HG03139 (cell line): ENCODE results near the gene VPS11.
"Not testable (repeated sequence)": the region's sequence is repeated elsewhere in the genome, so short reads cannot be mapped to it uniquely, and the experiment has no call there.

Experiments
- ATAC-seq: cut with Tn5 transposase; IDR thresholded peaks from one replicate; pipeline ENCODE4 v1.9.1; 2021; ENCODE audit not compliant: unreplicated experiment

The VPS11 gene

DNA sequence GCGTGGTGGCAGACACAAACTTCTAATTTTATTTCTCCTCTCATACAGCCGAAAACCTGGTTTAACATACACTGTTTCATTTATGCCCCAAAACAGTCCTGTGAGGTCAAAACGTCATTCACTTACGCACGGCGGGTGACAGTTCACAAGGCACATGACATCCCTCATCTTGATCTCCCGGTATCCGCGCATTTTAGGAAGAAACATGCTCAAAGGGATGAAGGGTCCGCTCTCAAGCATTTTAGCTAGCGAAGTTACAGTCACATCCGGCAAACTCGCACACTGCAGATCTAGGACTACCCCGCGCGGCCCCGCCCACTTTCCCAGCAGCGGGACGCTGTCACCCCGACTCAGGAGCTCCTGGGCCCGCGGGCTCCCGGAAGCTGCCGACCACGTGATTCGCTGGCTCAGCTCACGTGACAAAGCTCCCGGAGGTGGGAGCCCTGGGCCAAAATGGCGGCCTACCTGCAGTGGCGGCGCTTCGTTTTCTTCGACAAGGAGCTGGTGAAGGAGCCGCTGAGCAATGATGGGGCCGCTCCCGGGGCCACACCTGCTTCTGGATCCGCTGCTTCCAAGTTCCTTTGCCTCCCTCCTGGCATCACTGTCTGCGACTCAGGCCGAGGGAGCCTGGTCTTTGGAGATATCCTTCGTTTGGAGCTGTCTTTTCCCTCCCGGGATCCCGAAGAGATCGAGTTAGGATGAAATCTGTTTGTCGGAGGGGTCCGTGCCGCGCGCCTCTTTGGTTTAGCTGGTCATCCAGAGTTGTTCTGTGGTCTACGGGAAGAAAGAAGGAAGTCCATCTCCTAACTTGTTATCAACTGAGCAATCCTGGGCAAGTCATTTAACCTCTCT lies at the start of gene VPS11:
Gene VPS11, plus strand, starts transcription at position 448 of the 852 bp plus-strand sequence. Its CDS starts 6 bp downstream, at position 454.
- ATAC-seq, result peak; percentile 87

DNA sequence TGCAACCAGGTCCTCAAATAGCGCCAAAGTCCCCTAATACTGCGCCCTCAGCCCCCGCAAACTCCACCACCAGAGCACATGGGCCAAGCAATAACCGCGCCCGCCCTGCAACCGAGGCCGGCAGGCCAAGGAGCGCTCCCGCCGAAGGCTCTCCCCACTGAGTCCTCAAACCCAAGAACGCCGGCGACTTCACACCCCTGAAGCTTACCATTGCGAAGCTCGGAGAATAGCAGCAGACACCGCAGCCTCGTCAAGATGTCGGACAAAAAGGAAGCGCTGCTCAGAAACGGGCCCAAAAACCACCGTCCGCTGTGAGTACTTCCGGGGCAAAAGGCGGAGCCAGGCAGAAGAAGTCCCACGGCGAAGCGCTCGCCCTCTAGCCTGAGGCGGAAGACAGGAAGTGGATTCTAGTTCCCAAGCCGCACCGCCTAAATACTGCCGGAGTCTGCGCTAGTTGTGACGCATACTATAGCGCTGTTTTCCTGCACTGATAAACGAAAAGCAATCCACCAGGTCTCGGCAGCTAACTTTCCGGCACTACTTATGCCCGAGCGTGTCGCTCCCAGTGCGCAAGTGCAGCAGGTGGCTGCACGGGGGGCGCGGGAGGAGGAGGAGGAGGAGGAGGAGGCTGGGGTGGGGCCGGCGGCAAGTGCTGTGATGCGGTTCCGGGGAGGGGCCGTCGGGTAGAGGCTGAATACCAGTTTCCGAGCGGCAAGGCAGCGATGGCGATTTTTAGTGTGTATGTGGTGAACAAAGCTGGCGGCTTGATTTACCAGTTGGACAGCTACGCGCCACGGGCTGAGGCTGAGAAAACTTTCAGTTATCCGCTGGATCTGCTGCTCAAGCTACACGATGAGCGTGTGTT lies 49.3 kb upstream of the VPS11 start, which contains the start of the genes RPS25 and TRAPPC4:
Gene RPS25, minus strand, starts transcription at position 270 of the 865 bp plus-strand sequence. Its CDS starts 59 bp downstream, at position 211.
Gene TRAPPC4, plus strand, starts transcription at position 693 of the 865 bp plus-strand sequence. Its CDS starts 30 bp downstream, at position 723.
- ATAC-seq, result peak; percentile 83

DNA sequence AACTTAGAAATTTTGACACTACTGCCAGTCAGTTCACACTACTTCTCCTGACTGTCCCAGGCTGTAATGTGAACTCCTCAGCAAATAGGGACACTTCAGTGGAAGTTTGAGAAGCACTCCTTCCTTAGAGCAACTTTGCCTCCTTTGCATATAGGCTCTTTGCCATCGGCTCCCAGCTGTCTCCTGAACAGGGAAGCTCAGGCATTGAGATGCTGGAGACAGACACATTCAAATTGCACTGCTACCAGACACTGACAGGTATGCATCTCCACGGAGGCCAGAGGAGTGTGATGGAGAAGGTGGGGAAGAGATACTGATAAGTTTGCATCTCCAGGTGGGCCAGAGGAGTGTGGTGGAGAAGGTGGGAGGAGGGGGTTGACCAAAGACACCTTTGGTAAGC lies 47.6 kb upstream of the VPS11 start:
- ATAC-seq, result no peak

DNA sequence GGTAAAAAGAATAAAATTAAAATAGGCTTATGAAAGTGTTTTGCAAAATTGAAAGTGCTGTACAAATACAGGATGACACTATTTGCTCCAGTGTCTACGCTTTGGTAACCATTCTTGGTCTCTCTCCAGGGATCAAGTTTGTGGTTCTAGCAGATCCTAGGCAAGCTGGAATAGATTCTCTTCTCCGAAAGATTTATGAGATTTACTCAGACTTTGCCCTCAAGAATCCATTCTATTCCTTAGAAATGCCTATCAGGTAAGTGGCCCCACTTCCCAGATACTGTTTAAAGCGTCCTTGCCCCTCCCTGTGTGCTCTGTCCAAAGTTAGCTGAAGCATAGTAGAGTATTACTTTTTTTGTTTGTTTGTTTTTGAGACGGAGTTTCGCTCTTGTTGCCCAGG lies 46.0 kb upstream of the VPS11 start:
- ATAC-seq, result no peak

DNA sequence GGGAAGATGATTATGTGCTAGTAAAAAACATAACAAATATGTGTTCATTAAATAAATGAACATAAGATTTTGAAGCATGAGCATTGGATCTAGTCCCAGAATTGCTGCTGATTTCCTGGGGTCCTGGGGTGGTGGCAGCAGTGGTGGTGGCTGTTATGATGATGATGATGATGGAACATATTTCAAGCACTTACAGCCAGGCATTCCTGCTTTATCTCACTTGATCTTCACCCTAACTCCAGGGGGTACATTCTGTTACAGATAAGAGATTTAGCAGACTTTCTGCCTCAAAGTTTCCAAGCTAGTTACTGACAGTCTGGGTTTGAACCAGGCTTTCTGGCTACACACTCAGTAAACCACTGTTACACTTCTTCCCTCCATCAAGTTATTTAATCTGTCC lies 43.9 kb upstream of the VPS11 start:
- no peak for ATAC-seq

DNA sequence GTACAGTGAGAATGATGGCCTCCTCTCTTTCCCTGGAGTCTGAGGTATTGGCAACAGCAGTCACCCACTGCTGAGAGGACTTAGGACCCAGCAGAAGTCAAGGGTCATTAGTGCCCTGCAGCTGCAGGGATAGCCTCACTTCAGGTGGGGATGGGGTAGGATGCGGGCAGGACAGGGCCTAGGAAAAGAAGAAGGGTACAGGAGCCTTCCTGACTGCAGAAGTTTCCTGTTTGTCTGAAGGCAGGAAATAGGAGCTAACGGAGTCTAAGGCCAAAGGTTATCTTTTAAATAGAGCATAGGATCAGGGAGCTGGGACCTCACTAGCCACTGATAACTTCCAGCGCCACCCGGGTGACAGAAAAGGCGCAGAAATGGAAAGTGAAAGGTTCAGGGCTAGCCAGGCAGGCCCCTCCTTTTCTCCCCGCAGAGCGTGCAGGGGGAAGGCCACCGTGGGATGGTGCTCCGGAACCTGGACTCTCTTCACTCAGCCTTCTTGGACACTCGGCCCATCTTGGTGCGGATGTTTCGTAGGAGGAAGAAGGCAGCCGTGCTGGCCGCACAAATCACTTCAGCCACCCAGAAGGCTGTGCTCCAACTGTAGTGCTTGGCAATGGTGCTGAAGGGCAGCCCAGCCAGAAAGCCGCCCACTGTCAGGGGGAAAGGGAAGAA lies 43.1 kb upstream of the VPS11 start:
- no peak for ATAC-seq

DNA sequence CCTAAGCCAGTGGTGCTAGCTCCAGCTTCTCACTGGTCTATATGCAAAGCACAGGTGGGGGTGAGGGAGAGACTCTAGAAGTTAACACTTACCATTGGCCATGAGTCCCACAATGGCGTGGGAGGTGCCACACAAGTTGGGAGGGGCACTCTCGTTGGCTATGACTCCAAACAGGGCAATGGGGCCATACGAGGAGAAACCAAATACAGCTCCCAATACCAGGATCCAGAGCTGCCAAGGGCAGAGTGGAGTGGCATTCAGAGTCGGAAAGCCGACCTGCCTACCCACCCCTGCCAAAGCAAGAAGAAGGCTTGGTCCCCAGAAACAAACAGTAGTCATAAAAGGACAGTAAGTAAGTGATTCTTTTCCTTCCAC lies 42.5 kb upstream of the VPS11 start:
- no peak for ATAC-seq

DNA sequence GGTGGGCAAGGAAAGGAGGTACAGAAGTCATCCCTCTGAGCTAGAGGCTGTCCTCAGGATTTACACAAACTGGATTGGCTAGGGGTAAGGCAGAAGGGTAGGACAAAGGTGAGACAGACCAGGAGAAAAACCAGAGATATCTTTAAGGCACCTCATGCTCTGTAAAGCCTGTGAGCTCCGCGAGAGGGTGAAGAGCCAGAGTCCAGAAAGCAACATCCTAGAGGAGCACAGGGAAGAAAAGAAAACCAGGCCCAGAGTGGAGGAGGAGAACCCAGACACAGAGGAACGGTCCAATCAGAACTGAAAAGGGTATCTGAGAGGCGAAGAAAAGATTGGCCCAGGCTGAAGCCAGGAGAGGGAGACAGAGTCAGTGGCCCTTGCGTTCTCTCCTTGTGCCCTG lies 42.1 kb upstream of the VPS11 start:
- ATAC-seq, result no peak

DNA sequence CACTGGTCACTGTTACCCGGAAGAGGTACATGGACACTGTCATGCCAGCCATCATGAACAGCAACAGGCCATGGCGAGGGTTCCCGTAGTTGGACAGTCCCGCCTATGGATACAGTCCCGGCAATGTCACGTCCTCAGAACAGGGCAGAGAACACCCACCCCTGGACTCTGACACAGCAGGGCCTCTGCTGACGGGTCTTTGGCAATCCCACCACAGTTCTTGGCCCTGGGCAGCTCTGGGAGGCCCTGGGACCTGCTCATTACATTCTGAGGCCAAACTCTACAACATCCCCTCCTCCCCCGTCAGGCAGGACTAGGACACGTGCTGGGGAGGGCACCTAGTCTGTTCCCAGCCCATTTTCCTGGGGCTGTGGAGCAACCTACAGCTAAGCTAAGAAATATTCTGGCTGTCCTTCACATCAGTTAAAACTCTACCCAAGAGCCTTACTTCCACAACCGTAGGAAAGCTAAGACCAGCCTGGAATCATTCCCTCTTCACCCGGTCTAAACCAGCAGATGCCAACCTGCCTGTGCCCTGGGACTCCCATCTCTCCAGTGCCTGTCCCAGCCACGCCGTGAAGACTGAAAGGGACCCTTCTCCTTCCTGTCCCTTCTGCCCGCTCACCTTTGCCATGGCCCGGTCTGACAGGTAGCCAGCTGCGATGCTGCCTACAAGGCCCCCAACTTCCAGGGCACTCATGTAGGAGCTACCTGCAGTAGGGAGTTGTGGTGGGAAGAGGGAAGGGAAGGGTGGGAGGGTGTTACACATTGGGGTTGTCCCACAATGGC lies 41.4 kb upstream of the VPS11 start:
- no peak for ATAC-seq

DNA sequence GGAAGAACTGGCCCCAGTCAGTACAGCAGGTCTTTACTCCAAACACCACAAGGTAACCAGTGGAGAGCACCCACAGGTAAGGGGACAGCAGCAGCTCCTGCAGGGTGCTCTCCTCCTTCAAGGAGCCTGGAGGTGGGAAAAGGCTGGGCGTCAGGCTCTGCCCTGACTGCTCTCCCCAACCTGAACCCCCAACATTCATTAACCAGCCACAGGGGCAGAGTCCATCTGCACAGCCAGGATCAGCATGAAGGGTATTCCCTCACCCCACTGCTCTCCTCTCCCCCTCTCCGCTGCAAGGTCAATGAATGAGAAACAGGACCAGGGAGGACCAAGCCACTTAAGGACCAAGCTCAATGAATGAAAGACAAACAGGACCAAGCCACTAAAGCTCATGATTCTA lies 40.6 kb upstream of the VPS11 start:
- ATAC-seq, result no peak

DNA sequence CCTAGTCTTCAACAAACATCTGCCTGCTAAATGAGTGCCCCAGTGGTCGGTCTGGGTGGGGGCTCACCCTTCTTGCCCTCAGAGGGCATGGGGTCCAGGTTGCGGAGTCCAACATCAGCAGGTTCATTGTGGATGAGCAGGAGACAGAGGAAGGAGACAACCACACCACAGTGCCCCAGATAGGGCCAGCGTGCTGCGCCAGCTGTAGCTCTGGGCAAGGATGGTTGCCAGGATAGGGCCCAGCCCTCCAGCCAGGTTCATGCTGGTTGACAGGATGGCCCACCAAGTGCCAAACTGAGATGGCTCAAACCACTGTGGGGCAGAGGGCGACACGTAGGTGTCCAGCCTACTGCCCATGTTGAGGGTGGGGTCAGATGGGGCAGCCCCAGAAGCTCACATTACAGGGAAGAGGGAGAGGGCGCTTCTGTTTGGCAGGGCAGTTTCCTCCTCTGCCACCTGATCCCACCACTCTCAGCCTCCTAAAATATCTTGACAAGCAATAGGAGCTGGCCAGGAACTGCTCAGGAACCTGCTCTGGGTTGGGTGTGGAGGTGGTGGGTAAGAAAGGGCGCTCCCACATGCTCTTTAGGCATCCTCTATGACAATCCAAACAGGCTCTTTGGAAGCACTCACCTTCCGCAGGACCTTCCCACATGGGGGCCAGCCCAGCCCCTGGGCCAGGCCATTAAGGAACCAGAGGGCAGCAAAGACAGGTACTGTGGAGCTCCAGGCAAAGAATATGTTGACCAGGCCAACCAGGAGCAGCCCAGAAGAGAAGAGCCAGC lies 39.9 kb upstream of the VPS11 start:
- no peak for ATAC-seq

DNA sequence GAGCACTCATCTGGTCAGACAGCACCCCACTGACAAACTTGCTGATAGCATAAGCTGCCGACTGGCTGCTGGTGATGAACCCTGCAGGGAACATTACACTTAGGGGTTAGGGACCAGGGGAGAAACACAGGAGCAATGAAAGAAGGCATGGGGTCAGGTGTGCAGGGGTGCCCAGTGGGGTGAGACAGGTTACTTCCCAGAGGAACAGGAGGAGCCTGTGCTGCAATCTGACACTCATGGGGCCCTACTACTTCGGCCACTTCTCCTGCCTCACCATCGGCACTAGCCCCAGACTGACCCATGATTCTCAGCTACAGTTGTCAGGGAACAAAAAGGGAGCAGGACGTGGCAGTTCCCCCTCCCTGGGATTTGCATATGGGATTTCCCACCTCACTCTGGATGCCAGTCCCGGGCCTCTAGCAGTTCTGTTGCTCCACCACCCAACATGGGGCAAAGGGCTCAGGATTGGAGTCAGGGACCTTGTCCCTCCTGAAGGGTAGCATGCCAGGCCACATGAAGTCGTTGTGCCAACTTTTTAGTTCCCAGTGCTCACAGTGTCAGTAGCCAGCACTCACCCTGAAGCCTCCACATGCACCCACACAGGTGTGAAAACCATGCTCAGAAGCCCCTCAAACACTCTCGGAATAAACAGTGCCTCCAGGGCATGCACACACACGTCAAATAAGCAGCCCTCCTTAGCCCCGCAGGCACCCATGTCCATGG lies 39.1 kb upstream of the VPS11 start:
- no peak for ATAC-seq

DNA sequence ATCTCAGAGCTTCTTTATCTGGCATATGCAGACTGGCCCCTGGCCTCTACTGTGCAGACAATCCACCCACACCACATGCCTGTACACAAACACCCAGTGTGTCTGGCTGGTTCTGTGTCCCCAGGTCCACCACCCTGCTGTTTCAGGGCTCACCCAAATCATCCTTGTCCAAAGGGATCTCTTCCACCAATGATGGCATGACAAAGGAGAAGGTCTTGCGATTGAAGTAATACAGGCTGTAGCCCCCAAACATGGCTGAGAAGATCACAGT lies 38.6 kb upstream of the VPS11 start:
- no peak for ATAC-seq

DNA sequence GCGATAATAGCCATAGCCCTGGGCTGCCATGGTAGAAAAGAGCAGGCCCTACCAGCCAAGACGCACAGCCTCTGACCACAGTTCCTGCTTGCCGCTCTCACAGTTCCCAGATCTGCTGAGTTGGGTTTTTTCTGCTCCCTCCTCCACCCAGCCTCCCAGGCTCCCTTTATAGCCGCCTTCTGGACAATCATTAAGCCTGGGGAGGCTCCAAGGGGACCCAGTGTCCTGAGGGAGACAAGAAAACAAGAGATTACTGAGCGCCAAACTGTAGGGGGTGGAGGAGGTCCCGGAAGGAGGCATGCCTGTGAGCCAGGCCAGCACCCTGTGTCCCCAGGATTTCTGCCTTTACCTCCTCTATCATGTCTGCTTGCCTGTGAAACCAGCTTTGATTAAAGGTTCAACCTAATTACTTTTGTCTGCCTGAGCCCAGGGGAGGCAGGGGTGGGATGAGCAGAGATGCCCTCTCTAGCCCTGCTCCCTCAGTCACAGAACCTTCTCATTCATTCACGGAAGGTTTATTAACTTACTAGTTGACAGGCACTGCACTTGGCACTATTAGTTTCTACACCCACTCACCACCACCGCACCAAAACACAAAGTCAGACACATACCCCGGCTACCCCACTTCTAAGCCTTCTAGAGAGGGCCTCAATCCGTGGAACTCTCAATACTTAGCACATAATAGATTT lies 38.1 kb upstream of the VPS11 start:
- no peak for ATAC-seq

DNA sequence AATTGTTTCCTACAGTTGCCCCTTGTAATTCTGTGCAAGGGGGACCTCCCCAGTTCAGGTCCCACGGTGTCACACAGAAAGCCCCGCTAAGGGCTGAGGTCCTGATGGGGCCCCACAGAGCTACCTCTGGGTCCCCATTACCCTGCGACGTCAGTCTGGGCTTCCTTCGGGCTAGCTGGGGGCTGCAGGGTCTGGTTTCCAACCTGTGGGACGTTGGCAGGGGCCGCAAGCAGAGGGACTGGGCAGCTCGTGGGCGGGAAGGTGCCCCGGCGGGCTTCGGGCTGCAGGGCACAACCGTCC lies 37.6 kb upstream of the VPS11 start:
- peak; percentile 7 for ATAC-seq

DNA sequence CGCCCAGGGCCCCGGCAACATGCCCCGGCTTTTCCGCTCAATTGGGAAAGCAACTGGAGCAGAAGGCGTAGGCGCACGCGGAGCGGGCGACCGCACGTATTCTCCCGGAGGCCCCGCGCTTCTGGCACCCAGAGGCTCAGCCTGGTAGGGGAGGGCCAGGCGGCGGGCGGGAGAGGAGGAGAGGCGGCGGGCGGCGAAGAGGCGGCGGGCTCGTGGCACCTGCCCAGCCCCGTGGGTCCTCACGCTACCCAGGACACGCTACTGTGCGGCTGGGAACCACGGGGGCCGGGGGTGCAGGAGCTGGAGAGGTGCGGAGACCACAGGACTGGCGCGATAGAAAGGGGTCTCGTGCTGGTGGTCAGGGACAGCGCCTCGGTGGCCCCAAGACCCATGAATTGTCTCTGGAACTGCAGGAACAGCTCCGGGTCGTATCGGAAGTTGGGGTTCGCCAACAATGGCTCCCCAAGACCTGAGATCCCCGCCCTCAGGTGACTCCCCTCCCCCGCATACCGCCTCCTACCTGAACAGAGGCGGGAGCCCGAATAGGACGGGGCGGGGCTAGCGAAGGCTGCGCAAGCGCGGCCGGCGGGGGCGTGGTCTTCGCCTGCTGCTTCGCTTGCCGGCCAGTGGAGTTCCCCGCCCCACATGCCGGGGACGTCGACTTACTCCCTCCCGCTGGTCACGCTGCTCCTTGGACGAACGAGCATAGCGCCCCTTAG lies 37.1 kb upstream of the VPS11 start, which contains the start of gene SLC37A4:
Gene SLC37A4, minus strand, starts transcription at position 549 of the 719 bp plus-strand sequence.
- ATAC-seq, result peak; percentile 89

DNA sequence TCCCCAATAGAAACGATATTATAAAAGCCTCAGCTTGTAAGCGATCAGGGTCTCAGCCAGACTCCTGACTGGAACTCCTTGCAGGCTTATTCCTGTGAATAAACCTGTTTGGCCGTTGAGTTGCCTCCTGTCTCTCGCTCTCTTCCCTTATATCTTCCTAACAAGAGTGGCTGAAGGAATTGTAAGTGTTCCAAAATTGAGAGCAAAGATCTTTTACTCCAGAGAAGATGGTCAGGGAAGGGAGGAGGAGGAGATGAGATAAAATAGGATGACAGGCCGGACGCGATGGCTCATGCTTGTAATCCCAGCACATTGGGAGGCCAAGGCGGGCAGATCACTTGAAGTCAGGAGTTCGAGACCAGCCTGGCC lies 35.7 kb upstream of the VPS11 start:
- ATAC-seq, result no peak

DNA sequence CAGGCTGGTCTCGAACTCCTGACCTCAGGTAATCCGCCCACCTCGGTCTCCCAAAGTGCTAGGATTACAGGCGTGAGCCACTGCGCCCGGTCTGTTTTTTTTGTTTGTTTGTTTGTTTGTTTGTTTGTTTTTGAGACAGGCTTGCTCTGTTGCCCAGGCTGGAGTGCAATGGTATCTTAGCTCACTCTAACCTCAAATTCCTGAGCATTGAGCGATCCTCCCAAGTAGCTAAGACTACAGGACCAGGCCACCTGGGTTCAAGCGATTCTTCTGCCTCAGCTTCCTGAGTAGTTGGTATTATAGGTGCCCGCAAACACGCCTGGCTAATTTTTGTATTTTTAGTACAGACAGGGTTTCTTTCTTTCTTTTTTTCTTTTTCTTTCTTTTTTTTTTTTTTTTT lies 34.2 kb upstream of the VPS11 start:
- ATAC-seq, result not testable (repeated sequence)
